ENCODE results near the gene MTA1. TPM values are rescaled to one million over a fixed set of nuclear protein-coding genes. Genes with fewer than 3 reads are reported as not detected.

MTA1 gene
- total RNA-seq, 1 donor from 2014 or later, result 119 TPM

DNA sequence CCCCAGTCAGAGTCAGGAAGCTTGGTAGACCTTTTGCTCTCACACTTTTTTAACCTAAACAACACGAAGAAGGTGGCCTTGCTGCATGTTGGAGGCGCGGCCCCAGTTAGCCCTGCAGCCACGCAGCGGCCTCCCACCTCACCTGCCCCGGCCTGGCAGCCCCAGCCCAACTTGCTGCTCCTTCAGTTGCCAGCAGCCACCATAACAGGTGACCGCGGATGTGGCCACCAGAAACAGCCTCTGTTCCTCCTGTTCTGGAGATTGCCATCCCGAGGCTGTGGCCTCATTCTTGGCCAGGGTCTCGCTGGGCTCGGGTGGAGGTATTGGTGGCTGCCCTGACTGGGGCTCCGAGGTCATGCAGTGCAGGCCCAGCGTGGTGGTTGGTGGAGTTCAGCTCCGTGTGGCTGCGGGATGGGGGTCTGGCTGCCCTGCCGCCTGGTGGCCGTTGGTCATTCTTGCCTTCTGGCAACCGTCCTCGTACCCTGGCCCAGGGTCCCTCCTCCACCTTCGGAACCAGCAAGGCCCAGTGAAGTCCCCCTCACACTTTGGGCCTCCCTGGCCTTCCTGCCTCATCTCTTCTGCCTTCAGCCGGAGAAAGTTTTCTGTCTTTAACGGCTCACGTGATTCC is 42.0 kb upstream of the MTA1 start:
- intact Hi-C loops (cut with micrococcal nuclease), result no loop called here
- H3K36me3 Mint-ChIP-seq (ENCODE audit: low read depth), result peaks cover 2% of the 10 kb centered on the region
- H3K27ac Mint-ChIP-seq, result no peak overlapping the region
- ChIA-PET POLR2A (no interaction called here), CTCF (no interaction called here)
- ATAC-seq (ENCODE audit: low read depth) (no peak), DNase-seq (no peak)
- H3K9me3 Mint-ChIP-seq, result no peaks in the 10 kb centered on the region
- H3K27me3 Mint-ChIP-seq, result no peaks in the 10 kb centered on the region
- H3K4me1 Mint-ChIP-seq, result peaks cover 8% of the 10 kb centered on the region
- TF ChIP-seq, protein P1, sequence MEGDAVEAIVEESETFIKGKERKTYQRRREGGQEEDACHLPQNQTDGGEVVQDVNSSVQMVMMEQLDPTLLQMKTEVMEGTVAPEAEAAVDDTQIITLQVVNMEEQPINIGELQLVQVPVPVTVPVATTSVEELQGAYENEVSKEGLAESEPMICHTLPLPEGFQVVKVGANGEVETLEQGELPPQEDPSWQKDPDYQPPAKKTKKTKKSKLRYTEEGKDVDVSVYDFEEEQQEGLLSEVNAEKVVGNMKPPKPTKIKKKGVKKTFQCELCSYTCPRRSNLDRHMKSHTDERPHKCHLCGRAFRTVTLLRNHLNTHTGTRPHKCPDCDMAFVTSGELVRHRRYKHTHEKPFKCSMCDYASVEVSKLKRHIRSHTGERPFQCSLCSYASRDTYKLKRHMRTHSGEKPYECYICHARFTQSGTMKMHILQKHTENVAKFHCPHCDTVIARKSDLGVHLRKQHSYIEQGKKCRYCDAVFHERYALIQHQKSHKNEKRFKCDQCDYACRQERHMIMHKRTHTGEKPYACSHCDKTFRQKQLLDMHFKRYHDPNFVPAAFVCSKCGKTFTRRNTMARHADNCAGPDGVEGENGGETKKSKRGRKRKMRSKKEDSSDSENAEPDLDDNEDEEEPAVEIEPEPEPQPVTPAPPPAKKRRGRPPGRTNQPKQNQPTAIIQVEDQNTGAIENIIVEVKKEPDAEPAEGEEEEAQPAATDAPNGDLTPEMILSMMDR (IDR thresholded peaks at IDR 0.05), result no peak
- H3K4me3 Mint-ChIP-seq, result no peak overlapping the region

DNA sequence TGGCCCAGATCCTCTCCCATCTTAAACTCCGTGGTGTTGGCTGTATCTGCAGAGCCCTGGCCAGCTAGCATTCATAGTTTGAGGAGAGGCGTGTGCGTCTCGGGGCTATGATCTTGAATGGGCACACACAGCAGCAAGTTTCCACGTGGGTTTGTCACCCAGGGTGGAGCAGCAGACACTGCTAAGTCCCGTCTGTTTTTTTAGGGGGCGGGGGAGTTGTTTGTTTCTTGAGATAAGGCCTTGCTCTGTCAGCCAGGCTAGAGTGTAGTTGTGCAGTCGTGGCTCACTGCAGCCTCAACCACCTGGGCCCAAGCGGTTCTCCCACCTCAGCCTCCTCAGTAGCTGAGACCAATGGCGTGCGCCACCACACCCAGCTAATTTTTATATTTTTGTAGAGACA is 41.4 kb upstream of the MTA1 start:
- H3K36me3 Mint-ChIP-seq (ENCODE audit: low read depth), result peaks cover 3% of the 10 kb centered on the region
- peaks cover 8% of the 10 kb centered on the region for H3K4me1 Mint-ChIP-seq
- H3K27me3 Mint-ChIP-seq, result no peaks in the 10 kb centered on the region
- TF ChIP-seq, protein P1 (IDR thresholded peaks at IDR 0.05), result no peak
- DNase-seq, result no peak
- ChIA-PET CTCF (no interaction called here), POLR2A (no interaction called here)
- intact Hi-C loops (cut with micrococcal nuclease), result no loop called here
- no peak for ATAC-seq (ENCODE audit: low read depth)
- no peak overlapping the region for H3K4me3 Mint-ChIP-seq
- H3K9me3 Mint-ChIP-seq, result no peaks in the 10 kb centered on the region
- no peak overlapping the region for H3K27ac Mint-ChIP-seq

DNA sequence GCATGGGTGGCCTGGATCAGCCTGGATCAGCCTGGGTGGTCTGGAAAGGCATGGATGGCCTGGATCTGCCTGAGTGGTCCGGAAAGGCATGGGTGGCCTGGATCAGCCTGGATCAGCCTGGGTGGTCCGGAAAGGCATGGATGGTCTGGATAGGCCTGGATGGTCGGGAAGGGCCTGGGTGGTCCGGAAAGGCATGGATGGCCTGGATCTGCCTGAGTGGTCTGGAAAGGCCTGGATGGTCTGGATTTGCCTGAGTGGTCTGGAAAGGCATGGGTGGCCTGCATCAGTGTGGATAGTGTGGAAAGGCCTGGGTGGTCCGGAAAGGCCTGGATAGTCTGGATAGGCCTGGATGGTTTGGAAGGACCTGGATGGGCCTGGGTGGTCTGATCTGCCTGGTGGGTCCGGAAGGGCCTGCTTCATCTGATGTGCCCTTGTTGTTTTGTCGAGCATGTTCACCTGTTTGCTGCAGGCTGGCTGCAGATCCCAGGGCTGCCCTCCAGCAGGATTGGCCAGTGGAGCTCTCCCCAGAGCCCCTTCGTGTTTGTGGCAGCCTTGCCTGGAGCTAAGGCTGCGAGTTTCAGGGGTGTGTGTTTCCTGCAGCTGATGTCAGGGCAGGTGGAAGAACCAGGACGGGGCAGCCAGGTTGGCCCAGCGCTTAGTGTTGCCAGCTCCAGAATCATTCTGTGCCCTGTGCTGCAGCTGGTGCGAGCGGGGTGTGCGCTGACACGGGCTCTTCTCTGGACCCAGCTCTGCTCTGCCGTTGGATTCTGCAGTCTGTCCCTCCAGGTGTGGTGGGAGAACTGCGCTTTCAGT is 40.5 kb upstream of the MTA1 start:
- H3K27ac Mint-ChIP-seq, result no peak overlapping the region

DNA sequence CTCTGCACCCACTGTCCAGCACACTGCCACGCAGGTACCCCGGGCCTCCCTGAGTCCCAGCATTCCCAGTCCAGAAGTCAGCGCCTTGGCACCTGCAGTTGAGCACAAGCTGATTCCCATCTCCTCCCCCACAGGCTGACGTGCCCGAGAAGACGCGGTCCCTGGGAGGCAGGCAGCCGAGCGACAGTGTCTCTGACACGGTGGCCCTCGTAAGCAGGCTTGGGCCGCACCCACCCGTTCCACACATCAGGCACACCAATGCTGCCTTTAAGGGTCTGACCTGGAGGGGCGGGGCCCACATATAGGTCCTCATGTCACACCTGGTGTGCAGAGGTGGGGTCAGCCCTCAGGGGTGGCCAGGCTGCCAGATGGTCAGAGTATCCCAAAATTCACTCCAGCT is 39.7 kb upstream of the MTA1 start:
- TF ChIP-seq, protein P1 (IDR thresholded peaks at IDR 0.05), result no peak
- ChIA-PET CTCF (no interaction called here), POLR2A (interaction anchor here (1.1 kb wide), 1 partner anchor 17 kb away, joined by 3 read pairs; no protein-coding TSS in a partner anchor)
- no peak for ATAC-seq (ENCODE audit: low read depth)
- Mint-ChIP-seq H3K27me3 (no peaks in the 10 kb centered on the region), H3K27ac (no peak overlapping the region), H3K4me1 (peaks cover 8% of the 10 kb centered on the region), H3K4me3 (no peak overlapping the region), H3K36me3 (ENCODE audit: low read depth) (peaks cover 8% of the 10 kb centered on the region), H3K9me3 (no peaks in the 10 kb centered on the region)
- intact Hi-C loops (cut with micrococcal nuclease), result no loop called here
- no peak for DNase-seq

More for the DNA sequence above, 40.5 kb upstream of the MTA1 start:
- H3K36me3 Mint-ChIP-seq (ENCODE audit: low read depth), result peaks cover 8% of the 10 kb centered on the region
- CTCF ChIA-PET, result interaction anchor here (1.0 kb wide), 1 partner anchor 8 kb away, joined by 4 read pairs; no protein-coding TSS in a partner anchor
- H3K4me3 Mint-ChIP-seq, result no peak overlapping the region
- ATAC-seq (ENCODE audit: low read depth) (no peak), DNase-seq (no peak)
- H3K4me1 Mint-ChIP-seq, result peaks cover 8% of the 10 kb centered on the region
- intact Hi-C loops (cut with micrococcal nuclease), result no loop called here
- POLR2A ChIA-PET, result interaction anchor here (1.1 kb wide), 1 partner anchor 18 kb away, joined by 3 read pairs; no protein-coding TSS in a partner anchor
- TF ChIP-seq, protein P1 (IDR thresholded peaks at IDR 0.05), result no peak
- H3K27me3 Mint-ChIP-seq, result no peaks in the 10 kb centered on the region
- H3K9me3 Mint-ChIP-seq, result no peaks in the 10 kb centered on the region

DNA sequence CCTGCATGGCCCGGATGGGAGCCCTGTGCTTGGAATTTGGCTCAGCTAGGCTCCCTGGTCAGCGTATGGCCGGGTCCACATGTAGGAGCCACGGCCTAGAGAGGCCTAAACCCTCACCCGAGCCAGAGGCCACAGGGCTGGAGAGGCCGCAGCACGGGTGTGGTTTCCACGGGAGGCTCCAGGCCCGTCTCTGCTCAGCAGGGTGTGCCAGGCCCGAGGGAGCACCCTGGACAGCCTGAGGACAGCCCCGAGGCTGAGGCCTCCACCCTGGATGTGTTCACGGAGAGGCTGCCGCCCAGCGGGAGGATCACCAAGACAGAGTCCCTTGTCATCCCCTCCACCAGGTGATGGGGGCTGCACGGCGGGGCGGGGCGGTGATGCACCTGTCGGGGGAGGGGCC is 38.9 kb upstream of the MTA1 start:
- Mint-ChIP-seq H3K9me3 (no peaks in the 10 kb centered on the region), H3K4me3 (no peak overlapping the region), H3K27me3 (no peaks in the 10 kb centered on the region), H3K27ac (no peak overlapping the region), H3K4me1 (peaks cover 4% of the 10 kb centered on the region), H3K36me3 (ENCODE audit: low read depth) (peaks cover 8% of the 10 kb centered on the region)
- intact Hi-C loops (cut with micrococcal nuclease), result no loop called here
- TF ChIP-seq, protein P1 (IDR thresholded peaks at IDR 0.05), result no peak
- DNase-seq (no peak), ATAC-seq (ENCODE audit: low read depth) (no peak)
- ChIA-PET CTCF (no interaction called here), POLR2A (no interaction called here)
